ENCODE measurements around the gene WARS2. TPM values are rescaled to one million over a fixed set of nuclear protein-coding genes. Genes with fewer than 3 reads are reported as not detected.

Gene WARS2
- total RNA-seq, 2 experiments from 2014 or later, result 18.3 to 20.2 TPM

DNA sequence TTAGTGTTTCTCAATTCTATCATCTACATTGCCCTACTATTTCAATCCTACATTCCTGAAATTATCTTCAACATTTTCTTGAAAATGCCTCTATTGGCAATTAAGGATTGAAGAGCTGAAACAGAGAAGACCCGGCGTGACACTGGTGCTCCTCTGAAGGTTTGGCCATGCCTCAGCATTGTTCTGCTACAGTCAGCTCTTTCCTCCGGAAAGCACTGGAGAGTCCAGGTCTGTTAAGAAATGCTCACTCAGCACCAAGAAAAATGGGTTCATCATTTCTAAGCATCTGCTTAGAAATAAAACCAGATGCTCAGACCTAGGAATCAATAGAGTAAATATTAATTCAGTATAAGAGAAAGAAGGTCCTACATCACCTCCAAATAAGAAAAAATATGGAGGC lies 58.8 kb downstream of the WARS2 start:
- no peaks in the 10 kb centered on the region for H3K27me3 Mint-ChIP-seq
- H3K36me3 Mint-ChIP-seq, result peaks cover 36% of the 10 kb centered on the region
- DNase-seq, result no peak
- H3K9me3 Mint-ChIP-seq, result peaks cover 18% of the 10 kb centered on the region
- no peaks in the 10 kb centered on the region for H3K4me1 Mint-ChIP-seq
- no peak overlapping the region for H3K27ac Mint-ChIP-seq
- H3K4me3 Mint-ChIP-seq, result no peak overlapping the region

DNA sequence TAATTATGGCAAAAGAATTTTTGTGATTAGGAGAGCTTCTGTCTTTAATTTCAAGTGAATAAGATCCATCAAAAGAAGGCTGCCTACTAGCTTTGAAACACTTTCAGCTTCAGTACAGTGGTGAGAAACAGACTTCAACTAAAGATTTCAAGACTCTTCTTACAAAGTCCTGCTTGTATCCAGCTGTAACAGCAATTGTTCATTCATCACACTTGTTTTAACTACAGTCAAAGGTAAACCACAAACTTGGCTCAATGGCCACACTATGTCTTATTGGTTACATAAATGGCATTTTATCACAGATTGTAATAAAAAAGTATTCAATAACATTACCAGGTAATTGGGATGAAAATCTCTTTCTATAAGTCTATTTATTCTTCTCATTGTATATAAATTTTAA lies 59.2 kb downstream of the WARS2 start:
- no peak overlapping the region for H3K27ac Mint-ChIP-seq
- H3K4me3 Mint-ChIP-seq, result no peak overlapping the region
- DNase-seq, result no peak
- H3K27me3 Mint-ChIP-seq, result no peaks in the 10 kb centered on the region
- H3K4me1 Mint-ChIP-seq, result no peaks in the 10 kb centered on the region
- H3K9me3 Mint-ChIP-seq, result peaks cover 18% of the 10 kb centered on the region
- H3K36me3 Mint-ChIP-seq, result peaks cover 39% of the 10 kb centered on the region

DNA sequence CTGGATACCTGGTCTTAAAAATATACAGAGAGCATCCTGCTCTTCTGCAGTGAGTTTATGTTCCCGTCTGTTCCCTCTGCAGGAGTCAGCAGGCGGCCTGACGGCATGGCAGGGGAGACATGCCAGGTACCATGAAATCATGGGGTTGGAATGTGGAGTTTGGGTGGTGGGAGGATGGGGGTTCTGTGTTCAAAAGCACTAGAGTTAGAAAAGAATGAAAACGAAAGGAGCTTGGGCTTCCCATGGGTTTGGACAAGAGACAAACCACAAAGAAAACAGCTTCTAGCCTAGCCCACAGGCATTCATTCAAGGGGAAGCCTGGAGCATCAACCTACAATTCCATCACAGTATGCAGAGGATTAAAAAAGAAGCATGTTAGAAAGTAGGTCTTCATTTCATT lies 59.9 kb downstream of the WARS2 start:
- no peak for DNase-seq
- Mint-ChIP-seq H3K9me3 (peaks cover 17% of the 10 kb centered on the region), H3K4me1 (no peaks in the 10 kb centered on the region), H3K27me3 (no peaks in the 10 kb centered on the region), H3K4me3 (no peak overlapping the region), H3K27ac (no peak overlapping the region), H3K36me3 (peaks cover 42% of the 10 kb centered on the region)

DNA sequence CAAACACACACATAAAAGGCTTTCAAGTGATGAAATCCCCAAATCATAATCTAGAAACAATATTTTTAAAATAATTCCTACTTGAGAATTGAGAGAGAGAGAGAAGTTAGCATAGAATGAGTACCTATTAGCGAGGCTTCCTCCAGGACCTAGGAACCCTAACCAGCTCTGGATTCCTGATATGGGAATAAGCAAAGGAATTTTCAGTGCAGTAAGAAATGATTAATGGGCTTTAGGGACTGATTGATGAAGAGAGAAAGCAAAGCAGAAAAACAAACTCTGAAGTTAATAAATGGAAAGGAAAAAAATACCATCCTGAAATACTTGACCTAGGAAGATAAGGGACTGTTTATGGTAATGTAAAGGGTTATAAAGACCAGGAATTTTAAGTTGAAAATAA lies 60.6 kb downstream of the WARS2 start:
- Mint-ChIP-seq H3K9me3 (peaks cover 13% of the 10 kb centered on the region), H3K27me3 (no peaks in the 10 kb centered on the region), H3K4me3 (no peak overlapping the region), H3K4me1 (no peaks in the 10 kb centered on the region), H3K27ac (no peak overlapping the region), H3K36me3 (peaks cover 35% of the 10 kb centered on the region)
- DNase-seq, result no peak

DNA sequence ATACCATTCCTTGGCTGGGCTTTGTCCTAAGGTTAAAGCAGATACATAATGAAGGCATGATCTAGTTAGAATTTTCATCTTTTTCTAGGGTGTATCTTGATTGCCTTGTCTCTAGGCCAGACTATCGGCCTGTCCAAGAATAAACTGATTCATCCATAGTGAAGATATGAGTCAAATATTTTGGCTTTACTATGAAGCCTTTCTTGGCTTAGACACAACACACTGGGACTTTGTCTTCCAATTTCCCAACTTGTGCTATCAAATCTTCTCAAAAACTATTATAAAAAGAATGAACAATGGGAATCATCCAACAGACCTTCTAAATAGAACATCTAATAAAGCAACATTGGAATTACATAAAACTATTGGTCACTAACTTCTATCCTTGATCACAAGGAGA lies 64.8 kb downstream of the WARS2 start:
- no peak overlapping the region for H3K4me3 Mint-ChIP-seq
- H3K9me3 Mint-ChIP-seq, result peaks cover 16% of the 10 kb centered on the region
- no peak overlapping the region for H3K27ac Mint-ChIP-seq
- H3K27me3 Mint-ChIP-seq, result no peaks in the 10 kb centered on the region
- H3K36me3 Mint-ChIP-seq, result peaks cover 52% of the 10 kb centered on the region
- H3K4me1 Mint-ChIP-seq, result no peaks in the 10 kb centered on the region
- DNase-seq, result no peak

DNA sequence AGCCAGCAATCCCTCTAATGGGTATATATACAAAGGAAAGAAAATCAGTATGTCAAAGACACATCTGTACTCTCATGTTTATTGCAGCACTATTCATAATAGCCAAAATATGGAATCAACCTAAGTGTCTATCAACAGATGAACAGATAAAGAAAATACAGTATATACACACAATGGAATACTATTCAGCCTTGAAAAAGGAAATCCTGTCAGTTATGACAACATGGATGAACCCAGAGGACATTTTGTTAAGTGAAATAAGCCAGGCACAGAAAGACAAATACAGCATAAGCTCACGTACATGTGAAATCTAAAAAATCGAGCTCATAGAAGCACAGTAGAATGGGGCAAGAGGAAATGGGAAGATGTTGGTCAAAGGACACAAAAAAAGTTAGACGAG lies 69.1 kb downstream of the WARS2 start:
- Mint-ChIP-seq H3K9me3 (peaks cover 8% of the 10 kb centered on the region), H3K4me1 (no peaks in the 10 kb centered on the region), H3K4me3 (no peak overlapping the region), H3K27me3 (no peaks in the 10 kb centered on the region), H3K36me3 (peaks cover 45% of the 10 kb centered on the region), H3K27ac (no peak overlapping the region)
- DNase-seq, result no peak

DNA sequence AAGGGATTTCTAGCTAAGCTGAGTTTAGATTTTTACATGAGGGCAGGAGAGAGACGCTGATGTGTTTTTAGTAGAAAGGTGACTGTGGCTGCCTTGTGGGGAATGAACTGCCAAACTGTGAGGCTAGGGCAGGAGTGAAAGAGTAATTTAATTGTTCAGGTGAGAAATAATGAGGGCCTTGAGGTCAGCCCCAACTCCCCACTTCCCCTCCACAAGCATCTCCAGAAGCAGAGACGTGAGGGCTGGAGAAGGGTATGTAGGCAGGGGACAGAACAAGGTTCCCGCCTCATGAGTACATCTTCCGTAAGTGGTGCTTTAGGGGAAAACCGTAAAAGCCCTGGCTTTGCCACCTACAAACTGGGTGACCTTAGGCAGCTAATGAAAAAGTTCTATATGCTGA lies 70.8 kb downstream of the WARS2 start:
- Mint-ChIP-seq H3K36me3 (peaks cover 42% of the 10 kb centered on the region), H3K4me3 (no peak overlapping the region), H3K9me3 (peaks cover 7% of the 10 kb centered on the region), H3K4me1 (no peaks in the 10 kb centered on the region), H3K27ac (no peak overlapping the region), H3K27me3 (no peaks in the 10 kb centered on the region)
- DNase-seq, result no peak

DNA sequence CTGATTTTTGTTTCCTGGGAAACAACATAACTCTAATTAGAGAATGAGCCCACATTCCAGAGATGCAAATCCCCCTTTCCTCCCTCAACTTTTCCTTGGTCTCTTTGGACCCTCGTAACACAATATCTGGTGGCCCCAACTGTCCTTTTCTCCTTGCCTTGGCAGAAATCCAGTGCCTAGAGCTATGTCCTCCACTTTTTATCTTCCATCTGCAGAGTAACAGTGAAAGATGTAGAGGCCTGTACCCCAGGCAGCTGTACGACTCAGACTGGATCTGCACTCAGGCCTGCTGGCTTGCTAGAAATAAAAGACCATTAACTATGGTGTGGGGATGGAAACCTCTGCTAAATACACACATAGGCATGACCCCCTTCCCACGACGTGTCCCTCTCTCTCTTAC lies 72.0 kb downstream of the WARS2 start:
- no peak for DNase-seq
- no peak overlapping the region for H3K27ac Mint-ChIP-seq
- no peaks in the 10 kb centered on the region for H3K4me1 Mint-ChIP-seq
- H3K27me3 Mint-ChIP-seq, result no peaks in the 10 kb centered on the region
- H3K9me3 Mint-ChIP-seq, result peaks cover 3% of the 10 kb centered on the region
- H3K36me3 Mint-ChIP-seq, result peaks cover 43% of the 10 kb centered on the region
- H3K4me3 Mint-ChIP-seq, result no peak overlapping the region

DNA sequence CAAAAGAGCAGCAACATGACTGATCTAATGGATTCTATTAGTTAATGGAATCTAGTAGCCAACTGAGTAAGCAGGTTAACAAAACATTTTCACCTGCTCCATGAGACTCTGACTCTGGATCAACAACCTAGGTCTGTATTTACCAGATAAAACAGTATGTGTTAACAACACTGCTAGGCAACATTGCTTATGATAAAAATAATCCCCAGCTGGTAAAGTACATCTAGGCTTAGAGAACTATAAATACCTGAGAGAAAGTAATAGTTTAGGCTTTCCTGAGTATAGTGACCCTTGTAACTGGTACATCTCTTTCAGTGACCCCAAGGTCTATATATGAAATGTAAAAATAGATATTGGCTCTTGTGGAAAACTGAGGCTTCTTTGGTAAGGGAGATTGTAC lies 78.8 kb downstream of the WARS2 start:
- Mint-ChIP-seq H3K4me1 (no peaks in the 10 kb centered on the region), H3K4me3 (no peak overlapping the region), H3K36me3 (peaks cover 46% of the 10 kb centered on the region), H3K27me3 (no peaks in the 10 kb centered on the region), H3K27ac (no peak overlapping the region), H3K9me3 (peaks cover 8% of the 10 kb centered on the region)
- no peak for DNase-seq

DNA sequence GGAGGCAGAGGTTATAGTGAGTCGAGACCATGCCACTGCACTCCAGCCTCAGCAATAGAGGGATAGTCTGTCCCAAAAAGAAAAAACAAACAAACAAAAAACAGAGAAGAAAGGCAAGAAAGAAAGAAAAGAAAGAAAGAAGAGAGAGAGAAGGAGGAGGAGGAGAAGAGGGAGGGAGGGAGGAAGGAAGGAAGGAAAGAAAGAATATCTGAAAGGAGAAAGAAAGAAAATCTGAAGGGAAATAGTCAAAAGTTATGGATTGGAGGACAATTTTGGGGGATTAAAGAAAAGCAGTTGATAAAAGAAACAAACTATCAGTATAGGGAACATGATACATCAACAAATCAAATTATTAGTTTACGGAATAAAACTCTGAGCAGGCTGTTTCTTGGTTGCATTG lies 84.9 kb downstream of the WARS2 start:
- Mint-ChIP-seq H3K27me3 (no peaks in the 10 kb centered on the region), H3K4me1 (no peaks in the 10 kb centered on the region), H3K36me3 (peaks cover 34% of the 10 kb centered on the region), H3K4me3 (no peak overlapping the region), H3K9me3 (peaks cover 2% of the 10 kb centered on the region), H3K27ac (no peak overlapping the region)
- DNase-seq, result no peak

DNA sequence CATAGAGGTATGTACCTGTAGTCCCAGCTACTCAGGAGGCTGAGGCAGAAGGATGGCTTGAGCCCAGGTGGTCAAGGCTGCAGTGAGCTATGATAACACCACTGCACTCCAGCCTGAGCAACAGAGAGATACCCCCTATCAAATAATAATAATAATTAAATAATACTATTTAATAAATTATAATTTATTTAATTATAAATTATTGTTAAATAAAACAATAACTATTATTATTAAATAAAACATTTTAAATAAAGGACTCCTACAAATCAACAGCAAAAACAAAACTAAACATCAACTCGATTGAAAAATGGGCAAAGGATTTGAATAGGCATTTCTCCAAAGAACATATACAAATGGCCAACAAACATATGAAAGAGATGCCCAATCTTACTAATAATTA lies 86.5 kb downstream of the WARS2 start:
- Mint-ChIP-seq H3K27ac (no peak overlapping the region), H3K9me3 (peaks cover 1% of the 10 kb centered on the region), H3K27me3 (no peaks in the 10 kb centered on the region), H3K4me1 (no peaks in the 10 kb centered on the region), H3K4me3 (no peak overlapping the region), H3K36me3 (peaks cover 32% of the 10 kb centered on the region)
- no peak for DNase-seq

DNA sequence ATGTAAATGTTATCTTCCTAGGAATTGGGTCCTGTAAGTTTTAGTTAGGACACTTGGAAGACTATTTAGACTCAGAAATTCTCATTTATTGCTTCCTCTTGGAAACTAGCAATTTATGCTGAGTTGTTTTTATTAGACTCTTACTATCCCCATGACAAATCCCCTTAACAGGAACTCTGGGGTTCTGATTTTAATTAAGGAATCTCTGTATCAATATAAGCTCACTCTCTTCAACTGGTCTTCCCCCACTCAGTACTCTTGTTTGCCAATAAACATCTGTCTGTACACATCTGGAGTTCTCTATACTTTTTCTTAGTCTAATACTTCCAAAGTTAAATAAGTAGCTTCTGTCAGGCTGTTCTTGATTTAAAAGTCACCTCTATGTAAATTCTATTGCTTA lies 88.2 kb downstream of the WARS2 start:
- Mint-ChIP-seq H3K4me3 (no peak overlapping the region), H3K27me3 (no peaks in the 10 kb centered on the region), H3K4me1 (no peaks in the 10 kb centered on the region), H3K9me3 (peaks cover 1% of the 10 kb centered on the region), H3K27ac (no peak overlapping the region), H3K36me3 (peaks cover 31% of the 10 kb centered on the region)
- no peak for DNase-seq

DNA sequence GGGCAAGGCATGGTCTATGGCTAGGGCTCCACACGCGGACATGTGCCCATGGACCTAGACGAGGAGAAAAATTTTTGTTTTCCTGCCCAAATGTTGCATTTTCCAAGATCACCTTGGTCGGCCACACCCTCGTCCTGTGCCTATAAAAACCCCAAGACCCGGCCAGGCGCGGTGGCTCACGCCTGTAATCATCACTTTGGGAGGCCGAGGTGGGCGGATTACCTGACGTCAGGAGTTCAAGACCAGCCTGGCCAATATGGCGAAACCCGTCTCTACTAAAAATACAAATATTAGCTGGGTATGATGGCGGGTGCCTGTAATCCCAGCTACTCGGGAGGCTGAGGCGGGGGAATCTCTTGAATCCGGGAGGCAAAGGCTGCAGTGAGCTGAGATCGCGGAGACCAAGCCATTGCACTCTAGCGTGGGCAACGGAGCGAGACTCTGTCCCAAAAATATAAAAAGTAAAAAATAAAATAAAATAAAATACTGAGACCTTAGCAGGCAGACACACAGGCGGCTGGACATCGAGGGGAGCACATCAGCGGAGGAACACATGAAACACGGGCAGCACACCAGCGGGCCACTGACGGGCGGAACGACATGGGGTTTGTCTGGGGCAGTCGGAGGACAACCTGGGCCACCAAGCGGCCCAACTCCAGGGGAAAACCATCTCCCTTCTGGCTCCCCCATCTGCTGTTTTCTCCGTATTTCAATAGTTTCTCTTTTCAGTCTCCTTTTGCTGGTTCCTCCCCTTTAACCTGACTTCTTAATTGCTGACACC lies 91.6 kb downstream of the WARS2 start:
- H3K27ac Mint-ChIP-seq, result no peak overlapping the region
- no peak for DNase-seq
- no peaks in the 10 kb centered on the region for H3K4me1 Mint-ChIP-seq
- H3K36me3 Mint-ChIP-seq, result peaks cover 24% of the 10 kb centered on the region
- H3K9me3 Mint-ChIP-seq, result peaks cover 1% of the 10 kb centered on the region
- H3K27me3 Mint-ChIP-seq, result no peaks in the 10 kb centered on the region
- no peak overlapping the region for H3K4me3 Mint-ChIP-seq

DNA sequence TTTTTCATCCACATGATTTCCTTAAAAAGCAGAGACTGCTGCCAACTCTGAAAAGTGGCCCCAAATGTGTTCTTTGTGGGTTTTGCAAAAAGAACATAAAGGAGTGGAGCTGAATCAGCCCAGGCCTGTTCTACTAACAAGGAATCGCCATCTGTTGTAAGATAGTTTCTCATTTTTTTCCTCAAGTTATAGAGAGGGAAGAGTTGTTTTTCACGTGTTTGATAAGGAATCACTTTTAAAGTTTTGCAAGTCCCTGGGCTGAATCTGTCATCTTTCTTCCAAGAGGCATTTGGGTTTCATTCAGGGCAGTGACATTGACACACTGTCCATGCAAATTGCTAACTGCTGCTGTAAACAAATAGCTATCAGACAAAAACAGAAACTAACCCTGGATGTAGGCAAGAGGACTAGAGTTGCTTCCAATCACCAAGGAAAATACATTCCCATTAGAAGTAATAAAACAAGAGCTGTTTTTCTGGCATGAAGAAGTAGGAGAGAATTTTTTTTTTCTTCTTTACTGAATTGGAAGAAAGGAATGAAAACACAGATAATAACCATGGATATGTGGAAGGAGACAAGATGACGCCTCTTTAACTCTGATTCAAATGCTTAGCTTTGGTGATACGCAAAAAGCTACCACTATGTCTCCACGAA lies 93.5 kb downstream of the WARS2 start:
- peaks cover 1% of the 10 kb centered on the region for H3K9me3 Mint-ChIP-seq
- peaks cover 30% of the 10 kb centered on the region for H3K36me3 Mint-ChIP-seq
- H3K4me3 Mint-ChIP-seq, result no peak overlapping the region
- H3K27ac Mint-ChIP-seq, result no peak overlapping the region
- no peaks in the 10 kb centered on the region for H3K27me3 Mint-ChIP-seq
- H3K4me1 Mint-ChIP-seq, result no peaks in the 10 kb centered on the region
- DNase-seq, result no peak

DNA sequence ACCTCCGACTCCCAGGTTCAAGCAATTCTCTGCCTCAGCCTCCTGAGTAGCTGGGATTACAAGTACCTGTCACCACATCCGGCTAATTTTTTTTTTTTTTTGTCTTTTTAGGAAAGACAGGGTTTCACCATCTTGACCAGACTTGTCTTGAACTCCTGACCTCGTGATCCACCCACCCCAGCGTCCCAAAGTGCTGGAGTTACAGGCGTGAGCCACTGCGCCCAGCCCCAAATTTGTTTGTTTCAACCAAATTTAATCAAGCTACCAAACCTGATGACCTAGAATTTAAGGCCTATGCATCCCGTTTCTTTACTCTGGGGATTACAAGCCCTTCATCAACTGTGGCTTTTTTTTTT lies 94.0 kb downstream of the WARS2 start:
- no peaks in the 10 kb centered on the region for H3K4me1 Mint-ChIP-seq
- H3K27ac Mint-ChIP-seq, result no peak overlapping the region
- no peak overlapping the region for H3K4me3 Mint-ChIP-seq
- no peaks in the 10 kb centered on the region for H3K27me3 Mint-ChIP-seq
- peaks cover 30% of the 10 kb centered on the region for H3K36me3 Mint-ChIP-seq
- H3K9me3 Mint-ChIP-seq, result peaks cover 1% of the 10 kb centered on the region
- no peak for DNase-seq

DNA sequence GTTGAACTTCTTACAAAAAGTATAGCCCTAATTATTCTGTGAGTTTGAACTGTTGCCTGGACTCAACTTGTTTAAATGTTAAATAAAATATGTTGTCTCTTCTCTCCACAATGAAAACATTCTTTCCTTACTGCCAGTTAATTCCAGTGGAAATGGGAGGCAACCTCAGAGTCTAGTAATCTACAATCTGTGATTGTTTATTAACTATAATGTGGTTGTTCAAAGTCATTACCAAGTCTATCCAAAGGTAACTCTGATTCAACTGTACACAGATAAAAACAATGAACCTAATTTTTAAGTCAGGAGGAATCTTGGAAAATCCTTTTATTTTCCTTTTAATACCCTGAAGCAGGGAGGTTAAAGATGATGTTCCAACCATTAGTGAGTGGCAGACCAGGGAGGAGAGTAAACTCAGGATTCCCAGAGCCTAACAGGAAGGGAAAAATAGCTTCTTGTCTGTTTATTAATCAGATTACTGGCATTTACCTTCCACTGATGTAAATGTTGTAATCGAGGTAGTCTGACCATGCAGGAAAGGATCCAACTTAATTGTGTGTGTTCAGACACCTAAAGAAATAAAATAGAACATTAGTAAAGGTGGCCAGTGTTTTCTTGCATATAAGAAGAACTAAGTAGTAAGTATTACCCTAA lies 95.2 kb downstream of the WARS2 start:
- peaks cover 28% of the 10 kb centered on the region for H3K36me3 Mint-ChIP-seq
- H3K4me1 Mint-ChIP-seq, result no peaks in the 10 kb centered on the region
- H3K4me3 Mint-ChIP-seq, result no peak overlapping the region
- H3K27me3 Mint-ChIP-seq, result no peaks in the 10 kb centered on the region
- no peak overlapping the region for H3K27ac Mint-ChIP-seq
- peaks cover 1% of the 10 kb centered on the region for H3K9me3 Mint-ChIP-seq
- DNase-seq, result no peak

Measured in activated naive CD8-positive, alpha-beta T cell treated with anti-CD3 and anti-CD28 coated beads for 36 hours (primary cell).